ENCODE measurements around the gene EIF4B. TPM values are rescaled to one million over a fixed set of nuclear protein-coding genes. Genes with fewer than 3 reads are reported as not detected.
"Not testable (repeated sequence)": the region's sequence is repeated elsewhere in the genome, so short reads cannot be mapped to it uniquely, and the experiment has no call there.

The EIF4B gene
- total RNA-seq, 3 donors from 2014 or later (not counting 1 experiment from before 2014, with no cell fraction given), result 505 to 537 (median 518) TPM

- no peaks in the 10 kb centered on the region for H3K9me3 ChIP-seq (ENCODE audit: control insufficient read depth, insufficient read depth, low read length)
- H3K4me3 ChIP-seq (ENCODE audit: low read length), result no peak overlapping the region
- Mint-ChIP-seq H3K36me3 (no peaks in the 10 kb centered on the region), H3K27me3 (ENCODE audit: low read depth in 2 of 2) (no peaks in the 10 kb centered on the region), H3K4me1 (no peaks in the 10 kb centered on the region), H3K9me3 (no peaks in the 10 kb centered on the region), H3K4me3 (no peak overlapping the region), H3K27ac (no peak overlapping the region)
- no peaks in the 10 kb centered on the region for H3K4me1 ChIP-seq (ENCODE audit: control insufficient read depth, insufficient read depth, low read length)
- intact Hi-C loops (cut with micrococcal nuclease), result no loop called here
- no peak for DNase-seq
- H3K36me3 ChIP-seq (ENCODE audit: control insufficient read depth, insufficient read depth, low read length), result no peaks in the 10 kb centered on the region
- H3K27me3 ChIP-seq (ENCODE audit: control insufficient read depth, insufficient read depth, low read length), result no peaks in the 10 kb centered on the region
- TF ChIP-seq CTCF (IDR thresholded peaks at IDR 0.05), result no peak
- ATAC-seq, result no peak
- no peak overlapping the region for H3K27ac ChIP-seq (ENCODE audit: low read length)
- 94% methylated on average over 4 of the region's 4 CpGs for WGBS (ENCODE audit: insufficient coverage)
Observed at GRCh38 chr12:52990206-52990605, 16.1 kb upstream of the EIF4B start.

DNA sequence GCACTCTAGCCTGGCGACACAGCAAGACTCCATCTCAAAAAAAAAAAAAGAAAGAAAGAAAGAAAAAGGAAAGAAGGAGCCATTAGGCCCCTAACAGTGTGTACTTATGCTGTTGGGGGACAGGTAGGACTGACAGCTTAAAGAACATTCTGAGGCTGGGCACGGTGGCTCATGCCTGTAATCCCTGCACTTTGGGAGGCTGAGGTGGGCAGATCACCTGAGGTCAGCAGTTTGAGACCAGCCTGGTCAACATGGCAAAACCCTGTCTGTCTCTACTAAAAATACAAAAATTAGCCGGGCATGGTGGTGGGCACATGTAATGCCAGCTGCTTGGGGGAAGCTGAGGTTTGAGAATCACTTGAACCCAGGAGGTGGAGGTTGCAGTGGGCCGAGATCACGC is 14.0 kb upstream of the EIF4B start:
- H3K27ac Mint-ChIP-seq; H3K27me3 ChIP-seq (ENCODE audit: control insufficient read depth, insufficient read depth, low read length); H3K27ac ChIP-seq (ENCODE audit: low read length); DNase-seq; H3K4me1 ChIP-seq (ENCODE audit: control insufficient read depth, insufficient read depth, low read length); H3K4me1 Mint-ChIP-seq; H3K27me3 Mint-ChIP-seq (ENCODE audit: low read depth in 2 of 2); ATAC-seq; H3K4me3 Mint-ChIP-seq; H3K9me3 Mint-ChIP-seq; H3K4me3 ChIP-seq (ENCODE audit: low read length); H3K36me3 ChIP-seq (ENCODE audit: control insufficient read depth, insufficient read depth, low read length); intact Hi-C loops (cut with micrococcal nuclease); H3K36me3 Mint-ChIP-seq; H3K9me3 ChIP-seq (ENCODE audit: control insufficient read depth, insufficient read depth, low read length): not testable (repeated sequence)
- 97% methylated on average over 5 of the region's 5 CpGs for WGBS (ENCODE audit: insufficient coverage)

DNA sequence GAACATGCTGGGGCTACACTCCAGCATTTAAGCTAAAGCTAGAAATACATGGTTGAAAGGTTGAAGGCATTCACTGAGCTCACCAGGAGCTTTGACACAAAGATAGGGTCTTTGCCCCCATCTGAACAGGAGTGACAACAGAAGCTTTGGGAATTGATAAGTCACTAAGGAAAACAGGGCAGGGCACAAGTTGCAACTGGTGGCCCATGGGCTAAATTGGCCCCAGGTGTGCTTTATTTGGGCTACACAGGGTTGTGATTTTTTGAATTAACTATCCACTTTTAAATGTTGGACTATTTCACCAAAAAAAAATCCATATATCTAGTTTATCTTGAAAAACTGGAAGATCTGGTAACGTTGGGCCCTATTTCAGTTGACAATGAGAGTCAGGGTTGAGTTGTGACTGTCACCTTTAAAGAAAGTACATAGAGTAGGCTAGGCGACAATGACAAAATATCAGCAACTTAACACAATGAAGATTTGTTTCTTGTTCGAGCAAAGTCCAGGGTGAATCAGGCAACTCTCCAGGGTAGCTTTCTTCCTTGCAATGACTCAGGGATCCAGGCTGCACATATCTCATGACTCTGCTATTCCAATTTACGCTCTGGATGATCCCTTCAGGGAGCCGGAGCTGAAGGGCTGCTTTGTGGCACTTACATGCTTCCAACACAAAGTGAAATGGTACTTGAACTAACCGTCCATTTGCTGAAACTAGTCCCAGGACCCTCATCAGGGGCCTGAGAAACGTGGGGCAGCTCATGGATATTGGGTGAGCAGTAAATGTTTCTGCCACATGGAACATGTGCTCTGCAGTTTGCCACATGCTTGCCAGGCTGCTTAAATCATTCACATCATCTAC is 13.3 kb upstream of the EIF4B start:
- no peak overlapping the region for H3K4me3 Mint-ChIP-seq
- H3K4me1 ChIP-seq (ENCODE audit: control insufficient read depth, insufficient read depth, low read length), result no peaks in the 10 kb centered on the region
- no peaks in the 10 kb centered on the region for H3K27me3 ChIP-seq (ENCODE audit: control insufficient read depth, insufficient read depth, low read length)
- TF ChIP-seq CTCF (IDR thresholded peaks at IDR 0.05), result no peak
- H3K4me1 Mint-ChIP-seq, result no peaks in the 10 kb centered on the region
- H3K27ac ChIP-seq (ENCODE audit: low read length), result no peak overlapping the region
- ATAC-seq, result no peak
- no peaks in the 10 kb centered on the region for H3K9me3 Mint-ChIP-seq
- H3K36me3 Mint-ChIP-seq, result no peaks in the 10 kb centered on the region
- H3K36me3 ChIP-seq (ENCODE audit: control insufficient read depth, insufficient read depth, low read length), result no peaks in the 10 kb centered on the region
- peaks cover 3 to 6% of the 10 kb centered on the region in 2 donors for H3K27me3 Mint-ChIP-seq (ENCODE audit: low read depth in 2 of 2)
- no peaks in the 10 kb centered on the region for H3K9me3 ChIP-seq (ENCODE audit: control insufficient read depth, insufficient read depth, low read length)
- WGBS (ENCODE audit: insufficient coverage), result 84% methylated on average over 7 of the region's 7 CpGs
- intact Hi-C loops (cut with micrococcal nuclease), result no loop called here
- no peak for DNase-seq
- no peak overlapping the region for H3K4me3 ChIP-seq (ENCODE audit: low read length)
- no peak overlapping the region for H3K27ac Mint-ChIP-seq

GRCh38 chr12:52993558-52993869 is 12.7 kb upstream of the EIF4B start:
- Mint-ChIP-seq H3K4me1 (no peaks in the 10 kb centered on the region), H3K4me3 (no peak overlapping the region), H3K9me3 (no peaks in the 10 kb centered on the region), H3K36me3 (no peaks in the 10 kb centered on the region), H3K27me3 (ENCODE audit: low read depth in 2 of 2) (peaks cover 3 to 6% of the 10 kb centered on the region in 2 donors), H3K27ac (no peak overlapping the region)
- no peak overlapping the region for H3K27ac ChIP-seq (ENCODE audit: low read length)
- TF ChIP-seq CTCF (IDR thresholded peaks at IDR 0.05), result no peak
- intact Hi-C loops (cut with micrococcal nuclease), result no loop called here
- DNase-seq, result no peak
- no peaks in the 10 kb centered on the region for H3K9me3 ChIP-seq (ENCODE audit: control insufficient read depth, insufficient read depth, low read length)
- no peak overlapping the region for H3K4me3 ChIP-seq (ENCODE audit: low read length)
- H3K27me3 ChIP-seq (ENCODE audit: control insufficient read depth, insufficient read depth, low read length), result no peaks in the 10 kb centered on the region
- H3K4me1 ChIP-seq (ENCODE audit: control insufficient read depth, insufficient read depth, low read length), result no peaks in the 10 kb centered on the region
- no peaks in the 10 kb centered on the region for H3K36me3 ChIP-seq (ENCODE audit: control insufficient read depth, insufficient read depth, low read length)
- no peak for ATAC-seq

Data from natural killer cell (primary cell).